GM13977 (cell line): ENCODE data around the gene CFAP45.

ENCODE experiments used
- DNase-seq: peaks from one replicate; pipeline ENCODE4 v3.0.0; 2012; ENCODE audit warnings: low spot score
- in situ Hi-C: fragments of 300-500 bp; cut with MboI; formaldehyde crosslinking; loops from one replicate; pipeline ENCODE4 v1.12.0; 2022; ENCODE audit warnings: low sequenced_read_pairs, low pct_unique_long_range_greater_than_20kb, mixed read lengths, inconsistent platforms; ENCODE audit not compliant: unreplicated experiment
- TF ChIP-seq, protein P1 (sequence below): IDR thresholded peaks from 2 replicates; pipeline ENCODE4 v1.5.1; 2012; ENCODE audit warnings: mild to moderate bottlenecking, control low read depth; ENCODE audit not compliant: insufficient read depth; ENCODE audit errors: extremely low read depth, missing control alignments

CFAP45 gene

DNA sequence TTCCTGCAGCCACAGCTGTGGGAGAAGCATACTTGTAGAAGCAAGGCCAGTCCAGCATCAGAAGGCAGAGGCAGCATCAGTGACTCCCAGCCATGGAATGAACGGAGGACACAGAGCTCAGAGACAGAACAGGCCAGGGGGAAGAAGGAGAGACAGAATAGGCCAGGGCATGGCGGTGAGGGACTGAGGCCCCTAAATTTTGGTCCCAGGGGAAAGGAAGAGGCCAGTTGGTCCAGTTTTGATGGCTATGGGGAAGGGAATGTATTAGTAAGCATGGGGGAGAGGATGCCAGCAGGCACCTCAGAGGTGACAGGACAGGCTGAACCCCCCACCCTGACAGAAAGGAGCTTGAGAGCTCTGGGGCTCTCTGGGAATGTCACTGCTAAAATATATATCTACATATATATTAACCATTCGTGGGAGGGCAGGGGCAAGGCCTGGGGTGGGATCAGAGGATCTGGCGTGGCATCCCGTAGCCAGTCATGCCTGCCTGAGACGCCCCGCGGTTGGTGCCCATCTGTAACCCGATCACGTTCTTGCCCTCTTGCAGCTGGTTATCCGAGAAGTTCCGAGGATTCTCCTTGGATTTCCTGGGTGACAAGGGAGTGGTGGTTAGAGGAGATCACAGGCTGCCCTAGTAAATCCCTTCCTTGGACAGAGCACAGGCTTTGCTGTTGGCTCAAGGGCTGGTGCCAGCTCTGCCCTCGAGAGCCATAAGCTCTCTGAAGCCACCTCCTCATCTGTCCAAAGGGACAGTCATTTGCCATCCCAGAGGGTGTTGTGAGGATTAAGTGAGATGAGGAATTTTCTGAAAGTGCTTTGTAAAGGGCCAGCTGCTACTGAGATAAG lies 18.6 kb upstream of the CFAP45 start:
- TF ChIP-seq, protein P1, sequence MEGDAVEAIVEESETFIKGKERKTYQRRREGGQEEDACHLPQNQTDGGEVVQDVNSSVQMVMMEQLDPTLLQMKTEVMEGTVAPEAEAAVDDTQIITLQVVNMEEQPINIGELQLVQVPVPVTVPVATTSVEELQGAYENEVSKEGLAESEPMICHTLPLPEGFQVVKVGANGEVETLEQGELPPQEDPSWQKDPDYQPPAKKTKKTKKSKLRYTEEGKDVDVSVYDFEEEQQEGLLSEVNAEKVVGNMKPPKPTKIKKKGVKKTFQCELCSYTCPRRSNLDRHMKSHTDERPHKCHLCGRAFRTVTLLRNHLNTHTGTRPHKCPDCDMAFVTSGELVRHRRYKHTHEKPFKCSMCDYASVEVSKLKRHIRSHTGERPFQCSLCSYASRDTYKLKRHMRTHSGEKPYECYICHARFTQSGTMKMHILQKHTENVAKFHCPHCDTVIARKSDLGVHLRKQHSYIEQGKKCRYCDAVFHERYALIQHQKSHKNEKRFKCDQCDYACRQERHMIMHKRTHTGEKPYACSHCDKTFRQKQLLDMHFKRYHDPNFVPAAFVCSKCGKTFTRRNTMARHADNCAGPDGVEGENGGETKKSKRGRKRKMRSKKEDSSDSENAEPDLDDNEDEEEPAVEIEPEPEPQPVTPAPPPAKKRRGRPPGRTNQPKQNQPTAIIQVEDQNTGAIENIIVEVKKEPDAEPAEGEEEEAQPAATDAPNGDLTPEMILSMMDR = no peak
- in situ Hi-C loops = no loop called here
- no peak for DNase-seq

DNA sequence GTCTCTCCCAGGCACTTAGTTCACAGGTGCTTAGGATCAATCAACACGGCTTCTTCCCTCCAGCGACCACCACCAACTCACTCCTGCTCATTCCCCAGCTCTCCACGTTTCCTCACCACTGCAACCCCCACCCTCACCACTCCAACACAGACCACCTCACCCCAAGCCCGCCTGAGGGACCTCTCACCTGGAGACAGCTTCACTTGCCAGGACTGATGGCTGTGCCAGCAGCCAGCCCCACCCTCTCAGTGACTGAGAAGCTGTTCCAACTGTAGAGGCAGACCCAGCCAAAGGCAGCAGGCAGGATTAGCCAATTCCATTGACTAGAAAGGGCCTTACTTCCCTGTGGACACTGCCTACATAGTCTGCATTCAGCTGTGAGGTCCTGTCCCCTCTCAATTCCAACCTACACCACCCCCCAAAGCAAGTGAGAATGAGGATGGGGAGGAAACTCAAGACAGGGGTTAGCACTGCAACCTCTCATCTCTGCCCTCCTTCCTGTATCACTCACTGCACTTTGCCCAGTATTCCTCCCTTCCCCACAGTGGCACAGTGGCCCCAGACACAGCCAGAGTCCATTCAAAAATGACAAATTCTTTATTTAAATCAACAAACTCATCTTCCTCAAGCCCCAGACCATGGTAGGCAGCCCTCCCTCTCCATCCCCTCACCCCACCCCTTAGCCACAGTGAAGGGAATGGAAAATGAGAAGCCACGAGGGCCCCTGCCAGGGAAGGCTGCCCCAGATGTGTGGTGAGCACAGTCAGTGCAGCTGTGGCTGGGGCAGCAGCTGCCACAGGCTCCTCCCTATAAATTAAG lies 17.8 kb upstream of the CFAP45 start:
- TF ChIP-seq, protein P1 = no peak
- DNase-seq = no peak
- in situ Hi-C loops = no loop called here

DNA sequence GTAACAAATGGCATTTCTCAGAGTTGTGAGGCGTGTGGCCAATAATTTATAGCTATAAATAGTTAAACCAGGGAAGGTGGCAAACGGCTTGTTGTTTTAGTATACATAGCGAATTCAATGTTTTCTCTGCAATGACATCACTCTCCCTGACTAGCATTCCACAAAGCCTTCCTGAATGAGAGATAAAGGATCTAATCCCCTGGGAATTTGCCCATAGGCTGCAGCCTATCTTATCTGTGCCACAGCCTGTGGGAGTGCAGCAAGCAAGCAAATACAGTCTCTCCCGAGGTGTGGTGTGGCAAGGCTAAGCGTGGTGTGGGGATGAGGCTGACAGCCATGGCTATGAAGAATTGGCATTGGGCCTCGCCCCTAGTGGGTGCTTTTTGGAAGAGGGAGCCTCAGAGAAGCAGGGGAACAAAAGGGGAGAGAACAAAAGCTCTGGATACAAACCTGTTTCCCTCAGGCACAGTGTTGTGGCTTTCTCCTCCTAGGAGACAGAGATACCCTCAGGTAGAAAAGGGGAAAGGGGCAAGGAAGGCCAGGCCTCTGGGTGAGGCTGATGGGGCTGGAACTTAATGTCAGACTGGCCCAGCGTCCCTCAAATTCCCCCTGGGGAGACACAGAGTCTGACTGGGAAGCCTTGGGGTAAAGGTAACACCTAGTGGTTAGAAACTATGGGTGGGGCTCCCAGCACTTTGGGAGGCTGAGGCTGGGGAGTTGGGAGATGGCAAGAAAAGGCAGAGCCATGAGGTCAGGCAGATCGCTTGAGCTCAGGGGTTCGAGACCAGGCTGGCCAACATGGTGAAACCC lies 16.5 kb upstream of the CFAP45 start:
- in situ Hi-C loops = no loop called here
- DNase-seq = no peak
- TF ChIP-seq, protein P1 = no peak

DNA sequence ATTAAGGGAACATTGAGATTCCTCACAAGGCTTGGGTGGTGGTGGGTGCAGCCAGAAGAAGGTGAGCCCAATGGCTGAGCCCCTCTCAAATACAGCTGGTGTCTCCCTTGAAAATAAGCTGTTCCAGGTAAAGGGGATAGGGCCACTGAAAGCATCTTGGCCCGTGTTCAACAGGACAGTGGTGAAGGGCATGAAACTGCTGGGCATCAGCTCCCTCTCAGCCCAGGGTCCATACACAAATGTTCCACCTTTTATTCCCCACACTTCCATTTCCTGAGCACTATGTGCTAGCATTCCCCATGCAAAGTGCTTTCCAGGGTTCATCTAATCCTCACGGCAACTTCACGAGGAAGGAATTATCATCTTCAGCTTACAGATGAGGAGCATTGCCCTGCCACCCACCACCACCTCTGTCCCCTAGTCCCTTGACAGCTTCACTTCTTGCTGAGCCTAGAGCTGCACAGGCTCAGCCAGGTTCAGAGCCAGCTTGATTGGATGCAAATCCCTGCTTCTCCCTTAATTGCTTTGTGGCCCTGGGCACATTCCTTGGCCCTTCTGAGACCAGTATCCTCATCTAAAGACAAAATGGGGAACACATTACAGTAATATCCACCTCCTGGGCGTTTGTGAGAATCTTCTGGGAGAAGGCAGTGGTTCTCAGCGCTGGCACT lies 15.7 kb upstream of the CFAP45 start:
- no peak for DNase-seq
- TF ChIP-seq, protein P1 = no peak
- in situ Hi-C loops = no loop called here

DNA sequence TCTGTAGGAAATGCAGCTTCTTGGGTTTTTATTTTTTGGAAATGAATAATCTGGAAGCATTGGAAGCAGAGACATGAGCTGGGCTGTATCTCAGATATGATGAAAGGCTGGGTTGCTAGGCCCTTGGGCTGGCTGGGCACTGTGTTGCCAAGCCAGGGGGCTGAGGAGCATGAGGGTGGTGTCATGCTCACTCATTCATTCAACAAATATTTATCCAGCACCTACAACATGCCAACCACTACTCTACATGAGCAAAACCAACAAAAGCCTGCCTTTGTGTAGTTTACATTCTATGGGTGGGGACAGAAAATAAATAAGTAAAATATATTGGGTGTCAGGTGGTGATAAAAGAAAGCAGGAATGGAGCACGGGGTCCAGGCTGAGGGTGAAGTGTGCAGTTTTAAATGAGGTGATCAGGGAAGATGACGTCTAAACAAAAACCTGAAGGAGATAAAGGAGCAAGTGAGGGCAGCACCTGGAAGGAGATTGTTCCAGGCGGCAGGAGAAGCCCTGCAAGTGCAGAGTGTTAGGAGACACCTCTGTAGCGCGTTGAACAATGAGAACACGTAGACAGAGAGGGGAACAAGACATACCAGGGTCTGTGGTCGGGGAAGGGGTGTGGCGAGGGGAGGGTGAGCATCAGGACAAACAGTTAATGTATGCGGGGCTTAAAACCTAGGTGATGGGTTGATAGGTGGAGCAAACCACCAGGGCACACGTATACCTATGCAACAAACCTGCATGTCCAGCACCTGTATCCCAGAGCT lies 14.5 kb upstream of the CFAP45 start:
- no peak for DNase-seq
- in situ Hi-C loops = no loop called here
- TF ChIP-seq, protein P1 = no peak
